PC-3 (cell line): ENCODE results near the gene MAP2K4. TPM values are rescaled to one million over a fixed set of nuclear protein-coding genes. Genes with fewer than 3 reads are reported as not detected.

Source experiments
- ATAC-seq: fragments of 200-7000 bp; cut with Tn5 transposase; 2 replicates; pipeline ENCODE4 v1.9.1; 2020; ENCODE audit warnings: mild to moderate bottlenecking, moderate library complexity
- BruUV-seq: library from RNA; stranded (reverse); fragments of 400-500 nt; replicated peaks from 2 replicates; lab custom pipeline; 2021; lab: Mats Ljungman, UMichigan
- CTCF ChIA-PET: fragments of 300-600 bp; sonication (Branson Sonifier 250); formaldehyde crosslinking; loops from one replicate; lab custom pipeline; 2022; ENCODE audit warnings: antibody characterized with exemption; lab: Charles Lee
- POLR2A ChIA-PET: fragments of 300-600 bp; sonication (Branson Sonifier 250); formaldehyde crosslinking; loops from one replicate; lab custom pipeline; 2022; ENCODE audit warnings: antibody characterized with exemption; ENCODE audit not compliant: unreplicated experiment; lab: Charles Lee
- DNase-seq: peaks from one replicate; pipeline ENCODE4 v3.0.0-alpha.2; 2015
- H2AFZ ChIP-seq: fragments of 300-600 bp; sonication (generic); 2 replicates; pipeline ENCODE4 v1.6.0; 2016; ENCODE audit warnings: antibody characterized with exemption, low read length
- H3F3A ChIP-seq: fragments of 300-600 bp; sonication (generic); one replicate; pipeline ENCODE4 v1.6.0; 2017; ENCODE audit warnings: antibody characterized with exemption, low read length, control low read depth, mild to moderate bottlenecking; ENCODE audit not compliant: unreplicated experiment
- H3K27ac ChIP-seq: fragments of 300-600 bp; sonication (generic); 2 replicates; pipeline ENCODE4 v1.5.1; 2016; ENCODE audit warnings: mild to moderate bottlenecking, low read length
- H3K27me3 ChIP-seq: fragments of 300-600 bp; sonication (generic); 2 replicates; pipeline ENCODE4 v1.6.1; 2016; ENCODE audit warnings: low read length, mixed read lengths
- H3K36me3 ChIP-seq: fragments of 300-600 bp; sonication (generic); 2 replicates; pipeline ENCODE4 v1.6.1; 2016; ENCODE audit warnings: low read depth, mixed run types, low read length, mixed read lengths
- H3K4me1 ChIP-seq: fragments of 300-600 bp; sonication (generic); 2 replicates; pipeline ENCODE4 v1.5.1; 2016; ENCODE audit warnings: low read length; ENCODE audit not compliant: insufficient read depth
- H3K4me2 ChIP-seq: fragments of 300-600 bp; sonication (generic); 2 replicates; pipeline ENCODE4 v1.6.0; 2016; ENCODE audit warnings: low read length
- H3K4me3 ChIP-seq: fragments of 300-600 bp; sonication (generic); 2 replicates; pipeline ENCODE4 v1.5.1; 2016; ENCODE audit warnings: mild to moderate bottlenecking, low read length, mixed read lengths
- H3K79me2 ChIP-seq: fragments of 300-600 bp; sonication (generic); 2 replicates; pipeline ENCODE4 v1.6.1; 2017; ENCODE audit warnings: low read length, mixed read lengths
- H3K9ac ChIP-seq: fragments of 300-600 bp; sonication (generic); 2 replicates; pipeline ENCODE4 v1.6.0; 2016; ENCODE audit warnings: mild to moderate bottlenecking, low read length
- H3K9me2 ChIP-seq: fragments of 300-600 bp; sonication (generic); replicated peaks from 2 replicates; pipeline ENCODE4 v1.6.1; 2016; ENCODE audit warnings: mixed run types, low read length, mixed read lengths
- H3K9me3 ChIP-seq: fragments of 300-600 bp; sonication (generic); 2 replicates; pipeline ENCODE4 v1.6.1; 2016; ENCODE audit warnings: low read length, mixed read lengths
- H4K20me1 ChIP-seq: fragments of 300-600 bp; sonication (generic); 2 replicates; pipeline ENCODE4 v1.6.1; 2016; ENCODE audit warnings: low read length, mixed read lengths
- EZH2 ChIP-seq: fragments of 300-600 bp; sonication (generic); IDR thresholded peaks from one replicate; pipeline ENCODE4 v1.6.1; 2017; ENCODE audit warnings: antibody characterized with exemption, mild to moderate bottlenecking, low read length; ENCODE audit not compliant: unreplicated experiment
- EZH2phosphoT487 ChIP-seq: fragments of 300-600 bp; sonication (generic); IDR thresholded peaks from 2 replicates; pipeline ENCODE4 v1.6.1; 2018; ENCODE audit warnings: mild to moderate bottlenecking, antibody characterized with exemption, low read length, borderline replicate concordance
- intact Hi-C: fragments of 100-400 bp; cut with micrococcal nuclease; formaldehyde crosslinking; loops from 2 replicates; pipeline ENCODE4 v1.9.0; 2023
- total RNA-seq: library from RNA; depleted of rRNA; stranded (reverse); fragments of >200 nt; gene quantifications from 2 replicates; pipeline ENCODE4 v1.2.3, GENCODE V29; 2014
- TF ChIP-seq, protein P1 (sequence below): fragments of 300-600 bp; sonication (generic); conservative IDR thresholded peaks from 2 replicates; pipeline ENCODE4 v1.5.1; 2017; ENCODE audit warnings: antibody characterized with exemption, low read depth, mild to moderate bottlenecking, low read length

Gene MAP2K4
- total RNA-seq, 1 experiment from 2014 or later = 35.5 TPM

DNA sequence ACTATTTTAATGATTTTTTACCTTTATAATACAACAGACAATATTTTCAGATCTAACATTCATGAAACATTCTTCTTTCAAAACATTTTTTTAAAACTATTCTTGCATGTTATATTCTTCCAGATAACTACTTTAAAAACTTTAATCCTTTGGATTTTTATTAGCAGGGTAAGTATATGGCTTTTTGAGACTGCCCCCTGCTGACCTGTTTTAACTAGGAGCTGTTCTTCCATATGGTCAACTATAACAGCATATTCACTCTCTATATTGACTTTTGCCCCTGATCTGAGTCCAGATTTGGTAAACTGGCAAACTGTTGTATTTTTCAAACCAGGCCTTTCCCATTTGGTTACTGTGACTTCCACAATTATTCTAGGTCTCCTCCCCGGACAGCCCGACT is 39.9 kb upstream of the MAP2K4 start:
- Histone ChIP-seq H3K27ac (no peak overlapping the region), H3F3A (no peaks in the 10 kb centered on the region), H3K9ac (no peak overlapping the region), H3K4me3 (no peak overlapping the region), H3K27me3 (no peaks in the 10 kb centered on the region), H3K79me2 (no peaks in the 10 kb centered on the region), H3K4me1 (no peaks in the 10 kb centered on the region), H3K9me2 (no peaks in the 10 kb centered on the region), H3K4me2 (no peak overlapping the region), H3K36me3 (0 out of 2 replicates have a peak, but pooled peaks cover 2% of the 10 kb centered on the region), H2AFZ (no peak overlapping the region), H4K20me1 (no peaks in the 10 kb centered on the region), H3K9me3 (no peaks in the 10 kb centered on the region)
- no peak for ATAC-seq
- no TSS peak for BruUV-seq
- ChIA-PET POLR2A (interaction anchor here (0.6 kb wide), 1 partner anchor 25 kb away, joined by 7 read pairs; no protein-coding TSS in a partner anchor), CTCF (interaction anchor here (0.5 kb wide), 1 partner anchor 121 kb away, joined by 5 read pairs; no protein-coding TSS in a partner anchor)
- DNase-seq = peak; percentile 41
- intact Hi-C loops = no loop called here
- TF ChIP-seq EZH2phosphoT487 = no peak
- no peak for TF ChIP-seq EZH2
- TF ChIP-seq, protein P1, sequence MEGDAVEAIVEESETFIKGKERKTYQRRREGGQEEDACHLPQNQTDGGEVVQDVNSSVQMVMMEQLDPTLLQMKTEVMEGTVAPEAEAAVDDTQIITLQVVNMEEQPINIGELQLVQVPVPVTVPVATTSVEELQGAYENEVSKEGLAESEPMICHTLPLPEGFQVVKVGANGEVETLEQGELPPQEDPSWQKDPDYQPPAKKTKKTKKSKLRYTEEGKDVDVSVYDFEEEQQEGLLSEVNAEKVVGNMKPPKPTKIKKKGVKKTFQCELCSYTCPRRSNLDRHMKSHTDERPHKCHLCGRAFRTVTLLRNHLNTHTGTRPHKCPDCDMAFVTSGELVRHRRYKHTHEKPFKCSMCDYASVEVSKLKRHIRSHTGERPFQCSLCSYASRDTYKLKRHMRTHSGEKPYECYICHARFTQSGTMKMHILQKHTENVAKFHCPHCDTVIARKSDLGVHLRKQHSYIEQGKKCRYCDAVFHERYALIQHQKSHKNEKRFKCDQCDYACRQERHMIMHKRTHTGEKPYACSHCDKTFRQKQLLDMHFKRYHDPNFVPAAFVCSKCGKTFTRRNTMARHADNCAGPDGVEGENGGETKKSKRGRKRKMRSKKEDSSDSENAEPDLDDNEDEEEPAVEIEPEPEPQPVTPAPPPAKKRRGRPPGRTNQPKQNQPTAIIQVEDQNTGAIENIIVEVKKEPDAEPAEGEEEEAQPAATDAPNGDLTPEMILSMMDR = peak; percentile 75

DNA sequence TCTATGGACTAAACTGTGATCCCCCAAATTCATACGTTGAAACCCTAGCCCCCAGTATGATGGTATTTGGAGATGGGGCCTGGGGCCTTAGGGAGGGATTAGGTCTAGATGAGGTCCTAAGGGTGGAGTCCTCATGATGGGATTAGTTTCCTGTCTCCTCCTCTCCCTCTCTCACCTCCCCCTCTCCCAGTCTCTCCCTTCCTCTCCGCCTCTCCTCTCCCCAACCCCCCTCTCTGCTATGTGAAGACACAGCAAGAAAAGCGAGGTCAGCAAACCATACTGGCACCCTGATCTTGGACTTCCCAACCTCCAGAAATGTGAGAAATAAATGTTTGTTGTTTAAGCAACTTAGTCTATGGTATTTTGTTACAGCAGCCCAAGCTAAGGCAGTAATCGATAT is 38.8 kb upstream of the MAP2K4 start:
- Histone ChIP-seq H3K4me3 (no peak overlapping the region), H3K9me2 (no peaks in the 10 kb centered on the region), H3K27me3 (no peaks in the 10 kb centered on the region), H2AFZ (no peak overlapping the region), H4K20me1 (no peaks in the 10 kb centered on the region), H3K9ac (no peak overlapping the region), H3K36me3 (0 out of 2 replicates have a peak, but pooled peaks cover 2% of the 10 kb centered on the region), H3K27ac (no peak overlapping the region), H3K4me2 (no peak overlapping the region), H3K9me3 (no peaks in the 10 kb centered on the region), H3K79me2 (no peaks in the 10 kb centered on the region), H3F3A (no peaks in the 10 kb centered on the region), H3K4me1 (no peaks in the 10 kb centered on the region)
- TF ChIP-seq EZH2 (no peak), EZH2phosphoT487 (no peak)
- TF ChIP-seq, protein P1 = no peak
- intact Hi-C loops = no loop called here
- POLR2A ChIA-PET = no interaction called here
- no TSS peak for BruUV-seq
- DNase-seq (no peak), ATAC-seq (no peak)
- CTCF ChIA-PET = no interaction called here

DNA sequence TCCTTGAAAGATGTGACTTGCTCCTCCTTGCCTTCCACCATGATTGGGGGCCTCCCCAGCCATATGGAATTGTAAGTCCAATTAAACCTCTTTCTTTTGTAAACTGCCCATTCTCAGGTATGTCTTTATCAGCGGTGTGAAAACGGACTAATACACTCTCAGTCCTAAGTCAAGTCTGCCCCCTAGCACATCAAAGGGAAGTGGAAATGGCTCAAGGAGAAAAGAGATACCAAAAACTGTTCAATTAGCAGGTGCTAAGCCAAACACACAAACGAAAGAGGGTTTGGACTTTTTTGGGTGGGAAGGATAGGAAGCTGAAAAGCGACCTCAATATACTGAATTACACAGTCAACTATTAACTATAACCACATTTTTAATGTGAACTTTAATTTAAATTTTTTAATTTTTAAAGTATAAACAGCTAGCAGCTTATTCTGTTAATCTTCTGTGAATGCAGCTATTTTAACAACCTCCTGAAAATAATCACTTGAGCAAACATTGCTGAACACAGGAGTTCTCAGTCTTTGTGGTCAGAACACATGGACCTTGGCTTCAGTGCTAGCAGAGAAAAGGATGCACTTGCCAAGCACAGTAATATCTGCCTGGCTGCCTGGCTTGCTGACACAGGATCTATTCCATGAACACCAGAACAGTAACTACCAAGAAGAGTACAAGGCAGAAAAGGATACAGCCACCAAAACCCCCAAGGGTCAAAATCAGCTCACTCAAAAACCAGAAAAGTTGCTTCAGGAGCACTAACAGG is 34.3 kb upstream of the MAP2K4 start:
- Histone ChIP-seq H3K4me1 (no peaks in the 10 kb centered on the region), H3K36me3 (no peaks in the 10 kb centered on the region), H2AFZ (0 out of 2 replicates have a peak overlapping the region, but pooled peaks have one; percentile 13), H3F3A (no peaks in the 10 kb centered on the region), H3K9ac (no peak overlapping the region), H3K9me2 (no peaks in the 10 kb centered on the region), H3K9me3 (no peaks in the 10 kb centered on the region), H3K4me2 (no peak overlapping the region), H4K20me1 (no peaks in the 10 kb centered on the region), H3K4me3 (no peak overlapping the region), H3K27ac (no peak overlapping the region), H3K27me3 (no peaks in the 10 kb centered on the region), H3K79me2 (no peaks in the 10 kb centered on the region)
- no peak for DNase-seq
- intact Hi-C loops = no loop called here
- no peak for ATAC-seq
- TF ChIP-seq EZH2phosphoT487 = no peak
- TF ChIP-seq EZH2 = no peak
- TF ChIP-seq, protein P1 = no peak
- CTCF ChIA-PET = no interaction called here
- POLR2A ChIA-PET = interaction anchor here (0.6 kb wide), 1 partner anchor 11 kb away, joined by 3 read pairs; the partner anchor contains the start of gene ZNF18
- no TSS peak for BruUV-seq
